SK-N-SH (cell line): ENCODE data around the gene PLXNA4. TPM values are rescaled to one million over a fixed set of nuclear protein-coding genes. Genes with fewer than 3 reads are reported as not detected.

ENCODE experiments used
- CTCF ChIA-PET: fragments of 300-600, 350-600 bp; formaldehyde crosslinking; extraction: SDS; loops from one replicate; lab custom pipeline; 2021; lab: Yijun Ruan, JAX
- POLR2A ChIA-PET: fragments of 350-600 bp; sonication (Branson Sonifier 250); formaldehyde crosslinking; extraction: SDS; loops from one replicate; lab custom pipeline; 2020; ENCODE audit warnings: antibody characterized with exemption, inconsistent platforms; lab: Yijun Ruan, JAX
- DNase-seq: peaks from one replicate; pipeline ENCODE4 v3.0.0; 2012
- H2AFZ ChIP-seq: fragments of 200-600 bp; sonication (generic); 2 replicates; pipeline ENCODE4 v1.8.1; 2016; ENCODE audit warnings: antibody characterized with exemption, mild to moderate bottlenecking, low read depth
- H3F3A ChIP-seq: fragments of 200-600 bp; sonication (generic); replicated peaks from 2 replicates; pipeline ENCODE3; 2016; ENCODE audit warnings: antibody characterized with exemption, mild to moderate bottlenecking; ENCODE audit not compliant: insufficient read depth
- H3K27ac ChIP-seq, 2 experiments: fragments of 200-500 bp in 1 of 2; fragments of 200-600 bp in 1 of 2; sonication (Bioruptor generic) in 1 of 2; sonication (generic), shearing (Covaris generic) in 1 of 2; 2 replicates each; pipeline versions ENCODE4 v1.5.1 to v1.6.1; 2014 to 2016; ENCODE audit warnings: low read depth in 2 of 2, inconsistent platforms in 1 of 2, low read length in 1 of 2, mild to moderate bottlenecking in 1 of 2, mixed read lengths in 1 of 2
- H3K27me3 ChIP-seq: fragments of 200-600 bp; sonication (generic), shearing (Covaris generic); 2 replicates; pipeline ENCODE4 v1.6.1; 2016; ENCODE audit warnings: mixed run types; ENCODE audit not compliant: insufficient read depth
- H3K36me3 ChIP-seq, 2 experiments: fragments of 200-500 bp in 1 of 2; fragments of 200-600 bp in 1 of 2; sonication (Bioruptor generic) in 1 of 2; sonication (generic) in 1 of 2; replicated peaks in 1 of 2; 2 replicates each; pipeline versions ENCODE3 to v1.5.1; 2014 to 2016; ENCODE audit warnings: low read length in 1 of 2, mild to moderate bottlenecking in 1 of 2; ENCODE audit not compliant: insufficient read depth in 2 of 2, control insufficient read depth in 1 of 2
- H3K4me1 ChIP-seq, 2 experiments: fragments of 200-500 bp in 1 of 2; fragments of 200-600 bp in 1 of 2; sonication (Bioruptor generic) in 1 of 2; sonication (generic), shearing (Covaris generic) in 1 of 2; 2 replicates each; pipeline versions ENCODE4 v1.5.1 to v1.6.1; 2014 to 2016; ENCODE audit warnings: low read depth in 1 of 2, low read length in 1 of 2, mixed run types in 1 of 2; ENCODE audit not compliant: insufficient read depth in 2 of 2, control insufficient read depth in 1 of 2
- H3K4me2 ChIP-seq: fragments of 200-600 bp; sonication (generic), shearing (Covaris generic); 2 replicates; pipeline ENCODE4 v1.6.1; 2017; ENCODE audit warnings: mixed run types
- H3K4me3 ChIP-seq, 2 experiments: fragments of 200-500 bp in 1 of 2; fragments of 200-600 bp in 1 of 2; sonication (Bioruptor generic) in 1 of 2; sonication (generic), shearing (Covaris generic) in 1 of 2; 2 replicates each; pipeline versions ENCODE4 v1.5.1 to v1.8.1; 2014 to 2016; ENCODE audit warnings: low read depth in 2 of 2, inconsistent platforms in 1 of 2, low read length in 1 of 2, mild to moderate bottlenecking in 1 of 2, mixed read lengths in 1 of 2, moderate library complexity in 1 of 2
- H3K79me2 ChIP-seq: fragments of 200-600 bp; sonication (generic); 2 replicates; pipeline ENCODE4 v1.8.1; 2017; ENCODE audit warnings: mild to moderate bottlenecking; ENCODE audit not compliant: insufficient read depth
- H3K9ac ChIP-seq: fragments of 200-600 bp; sonication (generic); 2 replicates; pipeline ENCODE4 v1.6.1; 2017; ENCODE audit warnings: mixed run types
- H3K9me2 ChIP-seq: fragments of 200-600 bp; sonication (generic); 2 replicates; pipeline ENCODE4 v1.6.1; 2017; ENCODE audit warnings: mixed run types
- H3K9me3 ChIP-seq: fragments of 200-600 bp; sonication (generic); 2 replicates; pipeline ENCODE4 v1.6.1; 2017; ENCODE audit warnings: mixed run types, mild to moderate bottlenecking, moderate library complexity
- H4K20me1 ChIP-seq: fragments of 200-600 bp; sonication (generic); 2 replicates; pipeline ENCODE4 v1.6.1; 2017; ENCODE audit warnings: mild to moderate bottlenecking, mixed run types; ENCODE audit not compliant: insufficient read depth
- CHD2 ChIP-seq: fragments of 150-350 bp; IDR thresholded peaks from 2 replicates; pipeline ENCODE4 v1.6.1; 2018; ENCODE audit warnings: low read length; ENCODE audit not compliant: partially characterized antibody
- ELF1 ChIP-seq: IDR thresholded peaks from 2 replicates; pipeline ENCODE4 v1.4.0; 2012
- EP300 ChIP-seq, 2 experiments: IDR thresholded peaks; 2 replicates each; pipeline versions ENCODE4 v1.4.0 to v1.6.1; 2012; ENCODE audit warnings: borderline replicate concordance in 1 of 2, low read depth in 1 of 2, low read length in 1 of 2
- FOSL2 ChIP-seq: IDR thresholded peaks from 2 replicates; pipeline ENCODE4 v1.4.0; 2012; ENCODE audit warnings: low read depth, mild to moderate bottlenecking, moderate library complexity, borderline replicate concordance
- FOXM1 ChIP-seq: IDR thresholded peaks from 2 replicates; pipeline ENCODE4 v1.4.0; 2012; ENCODE audit warnings: low read depth, mild to moderate bottlenecking
- GABPA ChIP-seq: IDR thresholded peaks from 2 replicates; pipeline ENCODE4 v1.4.0; 2012; ENCODE audit warnings: low read depth, mild to moderate bottlenecking
- MAX ChIP-seq: IDR thresholded peaks from 2 replicates; pipeline ENCODE4 v1.4.0; 2012; ENCODE audit warnings: low read depth
- MEF2A ChIP-seq: IDR thresholded peaks from 2 replicates; pipeline ENCODE4 v1.4.0; 2012; ENCODE audit warnings: low read depth, borderline replicate concordance
- TCF12 ChIP-seq: IDR thresholded peaks from 2 replicates; pipeline ENCODE4 v1.4.0; 2012
- USF1 ChIP-seq: IDR thresholded peaks from 2 replicates; pipeline ENCODE4 v1.4.0; 2012; ENCODE audit warnings: low read depth, borderline replicate concordance
- WGBS: methylation state at CpG from one replicate; pipeline ENCODE4 v1.1.6; 2017; ENCODE audit warnings: low lambda C conversion rate; 5-methylcytosine and 5-hydroxymethylcytosine counted together
- polyA plus RNA-seq, 3 experiments: library from polyadenylated mRNA; depleted of rRNA; stranded (reverse); fragments of >200 nt; gene quantifications; 2 replicates each; pipeline ENCODE4 v1.2.3, GENCODE V29; 2012
- TF ChIP-seq, protein P1 (sequence below): IDR thresholded peaks from 2 replicates; pipeline ENCODE4 v1.6.1; 2012; ENCODE audit warnings: mild to moderate bottlenecking, low read depth, low read length, moderate library complexity
- TF ChIP-seq, protein P2 (sequence below): fragments of 200-600 bp; sonication (generic); IDR thresholded peaks from 2 replicates; pipeline ENCODE4 v1.6.1; 2017; ENCODE audit warnings: antibody characterized with exemption, mild to moderate bottlenecking, moderate library complexity
- TF ChIP-seq, protein P3 (sequence below): IDR thresholded peaks from 2 replicates; pipeline ENCODE4 v1.4.0; 2012; ENCODE audit warnings: low read depth, borderline replicate concordance

The PLXNA4 gene
- polyA plus RNA-seq, 1 of the 3 experiments (the other 2 are of a cell fraction) = 2.4 TPM

GRCh38 chr7:132428247-132428919 is 147.9 kb downstream of the PLXNA4 start:
- Histone ChIP-seq H3F3A (peaks cover 4% of the 10 kb centered on the region), H3K9ac (no peak overlapping the region), H3K4me2 (no peak overlapping the region), H3K36me3 (no peaks in the 10 kb centered on the region), H3K79me2 (no peaks in the 10 kb centered on the region), H3K9me2 (no peaks in the 10 kb centered on the region), H3K9me3 (no peaks in the 10 kb centered on the region), H3K4me3 (no peak overlapping the region), H4K20me1 (no peaks in the 10 kb centered on the region), H3K27ac (no peak overlapping the region), H3K27me3 (no peaks in the 10 kb centered on the region), H2AFZ (no peak overlapping the region), H3K4me1 (peaks cover 15 to 41% of the 10 kb centered on the region in 2 experiments)
- ChIA-PET POLR2A (no interaction called here), CTCF (interaction anchor here (2.0 kb wide), 1 partner anchor 110 kb away, joined by 6 read pairs; no protein-coding TSS in a partner anchor)
- WGBS = 76% methylated on average over 12 of the region's 12 CpGs
- TF ChIP-seq, protein P1, sequence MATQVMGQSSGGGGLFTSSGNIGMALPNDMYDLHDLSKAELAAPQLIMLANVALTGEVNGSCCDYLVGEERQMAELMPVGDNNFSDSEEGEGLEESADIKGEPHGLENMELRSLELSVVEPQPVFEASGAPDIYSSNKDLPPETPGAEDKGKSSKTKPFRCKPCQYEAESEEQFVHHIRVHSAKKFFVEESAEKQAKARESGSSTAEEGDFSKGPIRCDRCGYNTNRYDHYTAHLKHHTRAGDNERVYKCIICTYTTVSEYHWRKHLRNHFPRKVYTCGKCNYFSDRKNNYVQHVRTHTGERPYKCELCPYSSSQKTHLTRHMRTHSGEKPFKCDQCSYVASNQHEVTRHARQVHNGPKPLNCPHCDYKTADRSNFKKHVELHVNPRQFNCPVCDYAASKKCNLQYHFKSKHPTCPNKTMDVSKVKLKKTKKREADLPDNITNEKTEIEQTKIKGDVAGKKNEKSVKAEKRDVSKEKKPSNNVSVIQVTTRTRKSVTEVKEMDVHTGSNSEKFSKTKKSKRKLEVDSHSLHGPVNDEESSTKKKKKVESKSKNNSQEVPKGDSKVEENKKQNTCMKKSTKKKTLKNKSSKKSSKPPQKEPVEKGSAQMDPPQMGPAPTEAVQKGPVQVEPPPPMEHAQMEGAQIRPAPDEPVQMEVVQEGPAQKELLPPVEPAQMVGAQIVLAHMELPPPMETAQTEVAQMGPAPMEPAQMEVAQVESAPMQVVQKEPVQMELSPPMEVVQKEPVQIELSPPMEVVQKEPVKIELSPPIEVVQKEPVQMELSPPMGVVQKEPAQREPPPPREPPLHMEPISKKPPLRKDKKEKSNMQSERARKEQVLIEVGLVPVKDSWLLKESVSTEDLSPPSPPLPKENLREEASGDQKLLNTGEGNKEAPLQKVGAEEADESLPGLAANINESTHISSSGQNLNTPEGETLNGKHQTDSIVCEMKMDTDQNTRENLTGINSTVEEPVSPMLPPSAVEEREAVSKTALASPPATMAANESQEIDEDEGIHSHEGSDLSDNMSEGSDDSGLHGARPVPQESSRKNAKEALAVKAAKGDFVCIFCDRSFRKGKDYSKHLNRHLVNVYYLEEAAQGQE = no peak
- TF ChIP-seq FOSL2 (no peak), FOXM1 (no peak), MEF2A (no peak)
- no peak for DNase-seq

DNA sequence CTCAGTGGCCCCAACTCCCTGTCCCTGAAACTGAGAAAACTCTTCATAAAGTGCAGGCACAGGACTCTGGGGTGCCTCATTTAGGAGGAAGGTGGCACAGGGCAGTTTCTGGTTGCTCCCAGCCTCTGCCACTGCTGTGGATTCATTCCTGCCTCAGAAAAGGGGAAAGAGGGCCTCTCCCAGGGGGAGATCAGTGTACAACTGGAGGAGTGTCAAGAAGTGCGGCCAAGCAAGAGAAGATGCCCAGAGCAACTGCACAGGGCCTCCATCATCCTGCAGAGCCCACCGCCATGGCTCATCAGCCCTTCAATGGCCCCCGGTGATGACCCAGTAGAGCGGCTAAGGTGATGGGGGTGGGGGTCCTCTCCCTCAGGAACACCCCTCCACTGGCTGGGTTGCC is 150.3 kb downstream of the PLXNA4 start:
- Histone ChIP-seq H3K9me3 (no peaks in the 10 kb centered on the region), H3K79me2 (no peaks in the 10 kb centered on the region), H3K4me1 (peaks cover 9 to 48% of the 10 kb centered on the region in 2 experiments), H2AFZ (no peak overlapping the region), H4K20me1 (no peaks in the 10 kb centered on the region), H3K9me2 (no peaks in the 10 kb centered on the region), H3F3A (peaks cover under 1% of the 10 kb centered on the region), H3K36me3 (no peaks in the 10 kb centered on the region), H3K4me3 (no peak overlapping the region), H3K27ac (no peak overlapping the region), H3K9ac (no peak overlapping the region), H3K4me2 (no peak overlapping the region), H3K27me3 (no peaks in the 10 kb centered on the region)
- CTCF ChIA-PET = interaction anchor here (1.0 to 2.2 kb wide), 3 partner anchors 10 to 155 kb away, joined by 3 to 5 read pairs (median 4); no protein-coding TSS in a partner anchor
- POLR2A ChIA-PET = no interaction called here
- WGBS = 100% methylated on average over 1 of the region's 4 CpGs
- DNase-seq = no peak
- TF ChIP-seq TCF12 (no peak), USF1 (no peak), GABPA (no peak), EP300 (IDR thresholded peaks at IDR 0.05; ENCODE audit: borderline replicate concordance in 1 of 2, low read depth in 1 of 2, low read length in 1 of 2) (no peak), CHD2 (no peak), MAX (no peak), ELF1 (no peak)
- TF ChIP-seq, protein P2, sequence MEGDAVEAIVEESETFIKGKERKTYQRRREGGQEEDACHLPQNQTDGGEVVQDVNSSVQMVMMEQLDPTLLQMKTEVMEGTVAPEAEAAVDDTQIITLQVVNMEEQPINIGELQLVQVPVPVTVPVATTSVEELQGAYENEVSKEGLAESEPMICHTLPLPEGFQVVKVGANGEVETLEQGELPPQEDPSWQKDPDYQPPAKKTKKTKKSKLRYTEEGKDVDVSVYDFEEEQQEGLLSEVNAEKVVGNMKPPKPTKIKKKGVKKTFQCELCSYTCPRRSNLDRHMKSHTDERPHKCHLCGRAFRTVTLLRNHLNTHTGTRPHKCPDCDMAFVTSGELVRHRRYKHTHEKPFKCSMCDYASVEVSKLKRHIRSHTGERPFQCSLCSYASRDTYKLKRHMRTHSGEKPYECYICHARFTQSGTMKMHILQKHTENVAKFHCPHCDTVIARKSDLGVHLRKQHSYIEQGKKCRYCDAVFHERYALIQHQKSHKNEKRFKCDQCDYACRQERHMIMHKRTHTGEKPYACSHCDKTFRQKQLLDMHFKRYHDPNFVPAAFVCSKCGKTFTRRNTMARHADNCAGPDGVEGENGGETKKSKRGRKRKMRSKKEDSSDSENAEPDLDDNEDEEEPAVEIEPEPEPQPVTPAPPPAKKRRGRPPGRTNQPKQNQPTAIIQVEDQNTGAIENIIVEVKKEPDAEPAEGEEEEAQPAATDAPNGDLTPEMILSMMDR = no peak
- TF ChIP-seq, protein P1 = no peak
- TF ChIP-seq, protein P3, sequence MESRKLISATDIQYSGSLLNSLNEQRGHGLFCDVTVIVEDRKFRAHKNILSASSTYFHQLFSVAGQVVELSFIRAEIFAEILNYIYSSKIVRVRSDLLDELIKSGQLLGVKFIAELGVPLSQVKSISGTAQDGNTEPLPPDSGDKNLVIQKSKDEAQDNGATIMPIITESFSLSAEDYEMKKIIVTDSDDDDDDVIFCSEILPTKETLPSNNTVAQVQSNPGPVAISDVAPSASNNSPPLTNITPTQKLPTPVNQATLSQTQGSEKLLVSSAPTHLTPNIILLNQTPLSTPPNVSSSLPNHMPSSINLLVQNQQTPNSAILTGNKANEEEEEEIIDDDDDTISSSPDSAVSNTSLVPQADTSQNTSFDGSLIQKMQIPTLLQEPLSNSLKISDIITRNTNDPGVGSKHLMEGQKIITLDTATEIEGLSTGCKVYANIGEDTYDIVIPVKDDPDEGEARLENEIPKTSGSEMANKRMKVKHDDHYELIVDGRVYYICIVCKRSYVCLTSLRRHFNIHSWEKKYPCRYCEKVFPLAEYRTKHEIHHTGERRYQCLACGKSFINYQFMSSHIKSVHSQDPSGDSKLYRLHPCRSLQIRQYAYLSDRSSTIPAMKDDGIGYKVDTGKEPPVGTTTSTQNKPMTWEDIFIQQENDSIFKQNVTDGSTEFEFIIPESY = no peak
